GM18868 (cell line): ENCODE measurements around the gene EML5.
A peak's percentile ranks its signal among the peaks of the same experiment; 100 is the strongest.

Experiments
- ATAC-seq: cut with Tn5 transposase; IDR thresholded peaks from one replicate; pipeline ENCODE4 v1.9.1; 2021; ENCODE audit warnings: mild to moderate bottlenecking, moderate library complexity; ENCODE audit not compliant: unreplicated experiment

The EML5 gene

DNA sequence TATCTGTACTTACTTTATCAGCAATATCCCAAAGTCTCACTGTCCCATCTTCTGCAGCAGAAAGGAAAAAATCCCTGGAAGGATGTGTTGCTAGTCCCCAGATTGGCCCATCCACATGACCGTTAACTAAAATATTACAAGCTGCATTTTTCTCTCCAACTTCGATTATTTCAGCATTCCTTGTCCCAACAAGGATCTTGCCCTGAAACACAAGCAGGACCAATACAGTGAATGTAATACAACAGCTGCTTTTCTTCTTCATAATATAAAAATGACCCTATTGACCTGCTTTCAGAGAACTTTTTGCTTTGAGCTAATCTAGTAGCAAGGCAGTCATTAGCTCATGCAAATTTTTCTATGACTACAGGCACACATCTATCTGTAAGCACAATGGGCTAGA, 171.7 kb downstream of the EML5 start:
- ATAC-seq, result no peak

DNA sequence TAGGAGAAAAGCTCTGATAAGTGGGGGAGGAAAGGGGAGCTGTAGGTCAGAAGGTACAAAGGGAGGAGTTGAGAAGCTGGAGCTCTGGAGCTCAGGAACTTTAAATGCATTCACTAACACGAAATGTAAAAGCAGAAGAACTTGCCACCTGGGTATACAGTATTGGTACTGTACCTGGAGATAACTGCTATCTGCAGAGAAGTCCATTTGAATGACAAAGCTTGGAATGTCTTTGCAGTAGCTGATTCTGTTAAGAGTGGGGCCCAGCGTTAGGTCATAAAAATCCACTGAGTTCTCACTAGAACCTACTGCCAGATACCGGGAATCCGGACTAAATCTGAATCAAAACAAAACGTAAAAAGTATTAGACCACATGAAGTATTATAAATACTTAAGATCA, 174.3 kb downstream of the EML5 start:
- ATAC-seq, result no peak

DNA sequence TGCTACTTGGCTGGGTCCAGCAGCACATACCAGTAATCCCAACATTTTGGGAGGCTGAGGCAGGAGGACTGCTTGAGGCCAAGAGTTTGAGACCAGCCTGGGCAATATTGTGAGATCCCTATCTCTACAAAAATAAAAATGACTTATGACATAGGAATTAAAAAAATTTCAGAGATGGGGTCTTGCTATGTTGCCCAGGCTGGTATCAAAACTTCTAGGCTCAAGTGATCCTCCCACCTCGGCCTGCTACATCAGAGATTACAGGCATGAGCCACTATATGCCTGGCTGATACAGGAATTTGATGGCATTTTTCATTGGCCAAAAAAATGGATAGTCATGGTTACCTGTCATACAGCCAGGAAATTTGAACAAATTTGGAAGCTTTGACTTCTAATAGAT, 175.3 kb downstream of the EML5 start:
- no peak for ATAC-seq

DNA sequence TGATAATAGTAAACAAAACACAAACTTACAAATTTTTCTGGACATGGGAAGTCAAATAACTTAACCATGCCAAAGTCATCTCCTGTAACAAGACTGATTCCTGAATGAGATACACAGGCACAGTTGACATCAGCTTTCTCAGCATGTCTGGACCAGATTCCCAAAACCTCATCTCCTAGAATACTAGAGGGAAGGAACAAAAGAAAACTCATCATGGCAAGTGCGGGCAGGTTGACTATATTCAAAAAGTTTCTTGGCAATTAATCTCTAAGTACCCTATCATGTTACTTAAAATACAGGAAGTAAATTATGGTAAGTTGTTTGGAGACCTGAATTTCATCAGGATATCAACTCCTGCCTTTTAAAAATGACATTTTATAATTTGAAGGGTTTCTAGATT, 176.1 kb downstream of the EML5 start:
- no peak for ATAC-seq

DNA sequence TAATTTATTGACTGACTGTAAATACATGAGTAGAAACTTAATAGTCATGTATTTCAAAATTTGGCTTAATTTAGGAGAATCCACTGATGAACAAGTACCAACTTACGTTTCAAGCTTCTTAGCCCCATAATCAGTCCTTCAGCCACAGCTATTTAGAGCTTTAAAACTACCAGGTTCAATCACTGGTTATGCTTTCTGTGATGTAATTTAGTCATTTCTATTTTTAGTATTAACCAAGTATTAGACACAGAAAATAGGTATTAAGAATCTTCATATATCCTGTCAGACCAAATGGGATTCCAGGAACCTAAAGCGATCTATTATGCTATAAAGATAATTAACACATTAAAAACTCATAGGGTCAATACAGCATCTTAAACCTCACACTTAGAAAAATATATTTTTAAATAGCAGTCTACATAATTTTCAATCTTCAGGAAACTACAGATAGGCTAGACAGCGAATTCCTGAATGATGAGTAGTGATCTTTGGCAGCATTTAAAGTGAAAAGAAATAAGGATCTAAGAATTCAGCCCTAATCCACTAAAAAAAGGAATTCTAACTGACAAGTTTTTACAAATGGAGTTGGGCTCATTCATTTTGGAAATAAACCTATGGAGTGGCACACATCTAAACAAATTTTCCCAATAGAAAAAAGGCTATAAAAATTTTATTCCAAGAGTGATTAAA, 178.4 kb downstream of the EML5 start:
- ATAC-seq, result peak; percentile 70

DNA sequence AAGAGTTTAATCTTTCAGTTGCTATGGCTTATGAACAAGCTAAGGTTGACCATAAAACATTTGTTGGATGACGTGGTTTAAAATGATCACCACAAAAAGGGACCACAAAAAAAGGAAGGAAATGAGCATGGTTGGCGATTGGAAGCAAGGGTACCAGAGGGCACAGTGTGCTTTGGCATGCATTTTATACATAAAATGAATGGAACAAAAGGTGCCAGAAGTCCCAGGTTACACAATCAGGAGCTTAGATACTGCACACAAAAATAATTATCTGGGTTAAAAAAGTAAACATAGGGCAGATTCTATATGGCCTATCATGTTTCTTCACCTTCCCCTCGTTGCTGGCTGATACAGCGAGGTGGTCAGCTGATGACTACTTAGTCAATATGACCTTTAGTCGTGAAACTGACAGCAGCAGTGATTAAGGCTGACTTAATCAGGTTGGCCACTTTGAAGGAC, 179.2 kb downstream of the EML5 start:
- no peak for ATAC-seq

DNA sequence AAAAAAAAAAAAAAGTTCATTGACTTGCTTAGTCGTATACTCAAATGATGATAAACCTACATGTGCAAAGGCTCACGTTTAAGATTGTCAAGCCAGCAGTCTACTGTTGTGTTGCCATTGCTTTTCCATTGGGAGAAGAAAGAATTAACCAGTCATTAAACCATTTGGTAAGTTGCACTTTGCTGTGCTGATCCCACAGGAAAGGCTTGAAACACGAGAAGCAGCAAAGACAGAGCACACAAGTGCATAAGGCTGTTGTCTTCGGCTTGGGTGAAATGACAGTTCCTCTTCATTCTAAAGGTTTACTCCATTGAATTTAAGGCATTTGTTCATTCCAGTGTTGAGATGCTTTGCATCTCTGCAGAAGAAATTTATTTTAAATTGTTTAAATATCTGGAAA, 179.8 kb downstream of the EML5 start:
- no peak for ATAC-seq

DNA sequence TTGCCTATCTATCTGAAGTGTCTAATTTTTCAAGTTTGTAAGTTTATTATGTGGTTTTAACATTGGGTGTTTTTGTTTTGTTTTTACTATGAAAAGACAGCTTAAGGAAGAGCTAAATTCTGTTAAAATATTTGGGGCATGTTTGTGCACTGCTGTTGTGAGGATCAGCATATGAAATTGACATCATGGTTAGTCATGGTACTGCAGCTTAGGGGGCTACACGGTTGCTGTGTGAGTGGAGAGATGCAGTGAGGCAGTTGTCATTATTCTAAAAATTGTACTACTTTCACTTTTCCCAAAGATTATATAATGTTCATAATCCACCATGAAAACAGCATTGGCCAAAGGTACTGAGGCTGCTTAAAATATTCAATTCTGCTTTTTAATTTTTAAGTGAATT, 180.9 kb downstream of the EML5 start:
- no peak for ATAC-seq

DNA sequence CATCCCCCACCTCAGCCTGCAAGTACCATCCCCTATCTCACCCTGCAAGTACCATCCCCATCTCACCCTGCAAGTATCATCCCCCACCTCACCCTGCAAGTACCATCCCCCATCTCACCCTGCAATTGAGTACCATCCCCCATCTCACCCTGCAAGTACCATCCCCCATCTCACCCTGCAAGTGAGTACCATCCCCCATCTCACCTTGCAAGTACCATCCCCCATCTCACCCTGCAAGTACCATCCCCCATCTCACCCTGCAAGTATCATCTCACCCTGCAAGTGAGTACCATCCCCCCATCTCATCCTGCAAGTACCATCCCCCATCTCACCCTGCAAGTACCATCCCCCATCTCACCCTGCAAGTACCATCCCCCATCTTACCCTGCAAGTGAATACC, 184.9 kb downstream of the EML5 start:
- ATAC-seq, result no peak

DNA sequence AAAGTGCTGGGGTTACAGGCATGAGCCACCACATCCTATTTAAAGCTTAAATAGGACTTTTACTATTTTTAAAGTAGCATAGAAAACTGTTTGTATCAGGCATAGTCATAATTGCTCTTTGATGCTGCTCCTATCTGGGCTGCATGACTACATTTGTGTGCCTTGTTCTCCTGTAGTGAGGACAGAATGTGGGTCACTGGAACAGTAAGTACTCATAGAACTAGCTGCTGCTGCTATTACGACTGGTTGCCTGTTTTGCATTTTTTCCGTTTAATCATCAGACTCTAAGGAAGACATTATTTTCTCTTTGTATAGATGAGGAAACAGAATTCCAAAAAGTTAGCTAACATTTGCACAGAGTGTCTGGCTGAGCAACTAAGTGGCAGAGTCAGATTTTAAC, 187.2 kb downstream of the EML5 start:
- no peak for ATAC-seq

DNA sequence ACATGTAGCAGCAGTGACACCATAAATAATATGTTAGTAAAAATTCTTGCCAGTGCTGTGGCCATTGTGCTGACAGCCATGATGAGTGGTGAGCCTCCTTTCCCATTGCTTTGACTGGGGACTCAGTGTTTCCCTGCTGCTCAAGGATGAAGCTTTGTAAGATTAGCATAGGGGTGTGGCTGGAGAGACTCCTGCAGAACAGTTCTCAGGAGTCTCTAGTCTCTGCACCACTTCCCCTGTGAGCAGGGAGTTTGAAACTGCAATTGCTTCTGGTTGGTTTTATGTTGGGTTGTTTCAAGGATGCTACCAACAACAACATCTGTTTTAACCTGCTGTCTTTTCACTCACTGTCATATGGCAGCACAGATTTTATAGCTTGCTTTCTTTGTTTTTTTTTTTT, 188.5 kb downstream of the EML5 start:
- no peak for ATAC-seq

DNA sequence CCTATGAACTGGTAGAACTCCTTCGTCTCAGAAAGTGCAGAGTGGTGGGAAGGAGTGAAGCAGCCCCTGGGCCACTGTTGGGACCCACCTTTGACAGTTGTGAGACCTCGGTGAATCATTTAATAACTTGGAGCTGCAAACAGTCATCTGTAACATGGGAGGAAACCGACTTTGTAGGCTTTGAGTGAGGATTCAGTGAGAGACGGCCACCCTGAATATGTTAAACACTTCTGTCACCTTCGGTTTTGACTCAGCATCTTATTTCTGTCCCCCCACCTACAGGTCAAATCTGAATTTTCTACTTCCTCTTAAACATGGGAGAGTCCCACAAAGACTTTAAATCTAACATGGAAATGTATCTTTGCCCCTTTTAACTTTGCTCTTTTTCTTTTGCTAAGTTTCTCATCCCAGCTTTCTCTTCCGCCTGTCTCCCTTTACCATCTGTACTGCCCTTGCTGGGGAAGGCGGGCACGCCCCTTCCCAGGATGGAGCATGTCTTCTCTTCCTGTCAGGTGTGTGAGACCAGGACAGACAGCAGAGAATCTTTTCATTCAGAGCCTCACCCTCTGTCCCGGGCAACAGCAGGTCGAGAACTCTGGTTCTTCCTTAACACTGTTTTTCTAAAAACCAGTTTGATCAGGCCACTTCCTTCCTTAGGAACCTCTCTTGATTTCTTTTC, 192.9 kb downstream of the EML5 start:
- peak; percentile 97 for ATAC-seq

DNA sequence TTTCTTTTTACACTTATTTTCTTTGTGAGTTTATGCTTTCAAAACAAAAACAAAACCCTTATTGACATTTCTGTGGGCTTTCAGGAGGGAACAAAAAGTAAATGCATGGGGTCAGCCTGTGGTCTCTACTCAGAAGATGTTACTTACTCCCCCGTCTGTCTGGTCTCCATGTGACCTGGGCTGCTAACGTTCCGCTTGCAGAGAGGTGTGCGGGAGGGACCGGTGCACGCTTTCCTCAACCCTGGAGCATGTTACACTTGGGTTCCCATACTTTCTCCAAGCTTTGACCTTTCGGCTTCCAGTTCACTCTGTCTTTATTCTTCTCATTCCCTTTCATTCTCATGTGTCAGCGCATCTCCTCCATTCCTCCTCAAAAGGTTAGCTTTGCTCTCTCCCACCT, 193.4 kb downstream of the EML5 start:
- peak; percentile 30 for ATAC-seq

DNA sequence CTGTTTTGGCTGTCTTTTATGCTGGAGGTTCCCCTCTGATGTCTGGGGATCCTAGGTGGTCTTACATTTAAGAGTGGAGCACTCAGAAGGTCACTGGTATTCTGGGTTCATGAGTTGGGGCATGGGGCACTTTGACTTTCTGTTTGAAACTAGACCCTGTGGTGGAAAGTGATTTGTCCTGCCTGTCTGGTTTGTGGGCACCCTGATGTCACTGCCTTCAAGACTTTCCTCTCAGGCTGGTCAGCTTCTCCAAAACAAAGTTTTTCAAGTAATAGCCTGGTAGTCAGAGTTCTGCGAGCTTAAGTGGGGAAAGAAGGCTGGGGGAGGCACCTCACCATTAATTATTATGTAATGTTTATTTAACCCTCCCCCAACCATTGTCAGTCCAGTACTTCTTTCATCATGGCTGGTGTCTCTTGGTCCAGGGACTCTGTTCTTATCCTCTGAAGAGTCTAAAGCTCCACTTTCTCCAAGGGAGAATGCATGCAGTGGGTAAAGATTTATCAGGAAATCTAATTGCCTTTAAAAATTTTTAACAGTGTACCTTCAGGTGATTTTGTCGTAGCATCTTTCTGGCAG, 194.6 kb downstream of the EML5 start:
- no peak for ATAC-seq

DNA sequence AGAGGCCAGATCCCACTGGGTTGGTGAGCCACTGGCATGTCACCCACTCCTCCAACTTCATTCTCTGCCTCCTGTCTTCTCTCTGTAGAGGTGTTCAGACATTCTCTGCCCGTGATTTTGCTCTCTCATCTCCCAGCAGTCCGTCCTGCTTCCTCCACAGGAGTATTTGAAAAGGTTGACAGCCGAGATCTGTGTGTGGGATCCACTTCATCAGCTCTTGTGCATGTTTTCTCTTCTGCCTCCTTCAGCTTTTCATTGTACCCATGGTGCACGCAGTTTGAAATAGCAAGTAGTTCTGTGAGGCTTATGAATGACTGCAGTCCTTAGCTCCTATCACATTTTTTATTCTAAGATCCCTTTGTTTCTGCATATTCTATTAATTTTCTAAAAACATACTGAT, 195.2 kb downstream of the EML5 start:
- ATAC-seq, result no peak

DNA sequence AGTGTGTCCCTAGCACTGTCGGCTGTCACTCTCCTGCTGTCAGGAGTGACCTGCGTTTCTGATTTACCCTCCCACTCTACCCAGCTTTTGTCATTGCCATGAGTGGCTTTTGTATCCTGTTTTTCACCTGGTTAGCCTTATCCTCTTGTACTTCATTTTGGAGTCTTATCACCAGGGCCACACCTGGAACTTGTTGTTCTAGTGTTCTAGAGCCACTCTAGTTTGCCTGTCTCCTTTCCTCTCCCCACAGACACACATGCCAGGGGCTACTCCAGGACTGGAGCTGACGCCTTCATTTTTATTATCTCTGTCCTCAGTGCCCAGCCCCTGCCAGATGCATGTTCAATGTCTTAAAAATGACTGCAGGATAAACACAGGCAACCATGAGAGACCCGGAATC, 195.7 kb downstream of the EML5 start:
- ATAC-seq, result no peak

DNA sequence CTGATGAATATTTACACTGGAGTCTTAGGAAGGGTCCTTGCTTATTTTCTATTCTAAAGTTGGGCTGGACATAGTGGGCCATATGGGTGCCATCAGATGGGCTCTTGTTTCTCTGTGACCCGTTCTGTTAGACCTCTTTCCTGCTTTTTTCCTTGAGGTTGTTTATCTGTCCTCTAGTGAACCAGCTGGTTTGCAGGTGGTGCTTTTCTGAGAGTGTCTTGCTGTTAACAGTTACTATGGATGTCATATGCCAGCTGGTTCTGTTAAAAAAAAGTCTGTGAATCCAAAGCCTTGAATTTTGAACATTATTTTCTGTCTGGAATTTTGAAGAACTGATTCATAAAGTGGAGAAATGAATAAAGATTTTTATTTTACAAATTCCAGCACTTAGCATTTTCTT, 200.7 kb downstream of the EML5 start:
- no peak for ATAC-seq

DNA sequence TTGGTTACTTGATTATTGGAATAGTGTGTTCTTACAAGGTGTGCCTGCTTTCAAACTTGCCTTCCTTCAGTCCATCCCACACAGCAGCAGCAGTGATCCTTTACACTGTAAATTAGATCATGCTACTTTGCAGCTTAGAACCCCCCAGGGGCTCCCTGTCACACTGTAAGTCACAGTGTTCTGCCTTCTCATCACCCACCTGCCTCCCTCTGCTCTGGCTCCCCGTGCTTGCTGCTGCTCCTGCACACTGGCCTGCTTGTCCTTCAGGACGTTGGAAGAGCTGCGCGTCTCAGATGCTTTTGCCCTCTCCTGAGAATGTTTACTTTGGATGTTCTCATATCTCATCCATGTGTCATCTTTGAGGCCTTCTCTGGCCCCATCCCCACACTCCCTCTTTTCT, 202.6 kb downstream of the EML5 start:
- no peak for ATAC-seq

DNA sequence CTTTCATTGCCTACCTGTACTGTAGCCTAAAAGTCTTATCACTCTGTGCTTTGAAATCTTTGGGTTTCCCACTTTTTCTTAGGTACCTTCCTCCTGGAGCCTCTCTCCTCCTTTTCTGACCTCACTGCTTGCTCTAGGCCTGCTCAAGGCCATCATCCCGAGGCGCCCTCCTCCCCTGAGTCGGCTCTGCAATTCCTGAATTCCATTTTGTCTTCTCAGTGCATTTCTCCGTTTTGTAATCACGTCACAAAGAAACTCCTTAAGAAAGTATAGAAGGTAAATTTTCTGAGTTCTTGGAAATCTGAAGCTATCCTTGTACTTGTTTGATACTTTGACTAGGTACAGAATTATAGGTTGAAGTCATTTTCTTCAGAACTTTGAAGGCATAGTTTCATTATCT, 204.7 kb downstream of the EML5 start:
- no peak for ATAC-seq

DNA sequence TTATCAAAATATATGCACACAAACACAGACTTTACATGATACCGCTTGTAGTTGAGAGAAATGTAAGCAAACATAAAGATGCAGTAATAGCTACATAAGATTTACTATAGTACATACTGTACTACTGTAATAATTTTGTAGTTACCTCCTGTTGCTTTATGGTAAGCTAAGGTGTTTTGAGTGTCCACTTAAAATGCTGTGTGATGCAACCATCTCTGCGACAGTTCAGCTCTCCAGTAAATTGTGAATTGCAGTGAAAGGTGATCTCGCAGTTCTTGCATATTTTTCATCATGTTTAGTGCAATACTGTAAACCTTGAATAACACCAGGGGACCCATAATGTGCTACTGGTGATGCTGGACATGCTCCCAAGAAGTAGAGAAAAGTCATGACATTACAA, 208.3 kb downstream of the EML5 start:
- no peak for ATAC-seq

DNA sequence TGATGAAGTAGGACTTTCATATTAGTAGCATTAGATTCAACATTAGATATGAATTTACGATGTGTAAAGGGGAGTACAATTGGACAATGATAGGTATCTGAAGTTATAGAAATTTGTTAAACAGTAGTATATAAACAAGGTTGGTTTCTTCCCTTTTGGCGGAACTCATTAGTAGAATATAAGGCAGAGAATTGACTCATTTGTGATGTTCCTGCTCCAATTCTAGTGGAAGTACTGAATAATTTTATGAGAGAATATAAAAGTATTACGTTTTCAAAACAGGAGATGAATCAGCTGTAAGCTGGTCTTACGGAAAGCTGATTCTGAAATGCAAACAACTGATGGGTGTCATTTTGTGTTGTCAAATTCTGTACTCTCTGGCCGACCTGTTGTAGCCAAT, 216.5 kb downstream of the EML5 start:
- no peak for ATAC-seq

DNA sequence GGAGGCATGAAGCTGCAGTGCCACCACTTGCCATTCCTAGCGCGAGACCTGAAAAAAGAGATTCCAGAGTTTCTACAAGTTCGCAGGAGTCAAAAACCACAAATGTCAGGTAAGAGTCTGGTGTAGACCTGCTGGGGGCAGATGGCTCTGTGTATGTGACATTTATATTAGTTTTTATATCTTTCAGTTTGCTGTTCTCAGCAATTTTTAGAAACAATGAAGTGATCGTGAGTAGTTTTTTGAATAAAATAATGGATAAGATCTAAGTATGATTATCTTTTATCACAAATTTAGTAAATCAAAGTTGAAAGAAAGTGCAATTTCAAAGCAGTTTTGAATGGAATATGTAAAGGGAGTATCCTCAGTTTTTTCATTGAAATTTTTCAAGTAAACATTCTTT, 220.6 kb downstream of the EML5 start:
- ATAC-seq, result no peak

DNA sequence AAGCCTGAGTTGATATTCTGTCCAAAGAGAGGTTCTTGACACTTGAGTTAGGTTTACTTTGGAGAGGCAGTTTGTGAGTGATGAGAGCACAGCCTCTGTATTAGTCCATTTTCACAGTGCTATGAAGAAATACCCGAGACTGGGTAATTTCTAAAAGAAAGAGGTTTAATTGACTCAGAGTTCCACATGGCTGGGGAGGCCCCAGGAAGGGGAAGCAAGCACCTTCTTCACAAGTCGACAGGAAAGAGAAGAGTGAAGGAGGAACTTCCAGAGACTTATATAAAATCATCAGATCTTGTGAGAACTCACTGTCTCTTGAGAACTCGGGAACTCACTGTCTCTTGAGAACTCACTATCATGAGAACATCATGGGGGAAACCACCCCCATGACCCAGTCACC, 224.6 kb downstream of the EML5 start:
- no peak for ATAC-seq
